Activated naive CD4-positive, alpha-beta T cell (primary cell): ENCODE results near the gene SETDB1.
A peak's percentile ranks its signal among the peaks of the same experiment; 100 is the strongest.

ENCODE experiments used
- DNase-seq, 4 experiments: peaks; one replicate each; lab custom pipeline; 2025; lab: John Stamatoyannopoulos, UW

SETDB1 gene

GRCh38 chr1:151003180-151003579 is 77.0 kb downstream of the SETDB1 start:
- DNase-seq: no peak

- DNase-seq: no peak
These were observed 79.7 kb downstream of the SETDB1 start for GRCh38 chr1:151005729-151006319.

- peak in 1 of 4 experiments; percentile 5 for DNase-seq
These were observed 80.3 kb downstream of the SETDB1 start, which contains the start of gene MINDY1 for GRCh38 chr1:151006327-151007052. Gene MINDY1 (minus strand): TSS chr1:151006902. CDS start chr1:151002617, 4,285 bp downstream.

GRCh38 chr1:151007853-151008243 is 81.7 kb downstream of the SETDB1 start:
- no peak for DNase-seq

- peak; percentile 83 to 94 (median 88) for DNase-seq
These were observed 82.4 kb downstream of the SETDB1 start, which contains the start of gene PRUNE1 for GRCh38 chr1:151008244-151009205. Gene PRUNE1 (plus strand): TSS chr1:151008449. CDS start chr1:151008633, 184 bp downstream.

- no peak for DNase-seq
These were observed 83.0 kb downstream of the SETDB1 start for GRCh38 chr1:151009206-151009587.

- DNase-seq: no peak
These were observed 83.6 kb downstream of the SETDB1 start for GRCh38 chr1:151009674-151010345.

GRCh38 chr1:151010346-151010726 is 84.2 kb downstream of the SETDB1 start:
- no peak for DNase-seq

GRCh38 chr1:151011154-151011850 is 85.1 kb downstream of the SETDB1 start:
- DNase-seq: no peak

- no peak for DNase-seq
These were observed 86.7 kb downstream of the SETDB1 start for GRCh38 chr1:151012684-151013471.

GRCh38 chr1:151013518-151013917 is 87.4 kb downstream of the SETDB1 start:
- DNase-seq: no peak
